ENCODE data around the gene IP6K3. TPM values are rescaled to one million over a fixed set of nuclear protein-coding genes. Genes with fewer than 3 reads are reported as not detected.

Gene IP6K3
- polyA plus RNA-seq, 1 experiment: 0.75 TPM

DNA sequence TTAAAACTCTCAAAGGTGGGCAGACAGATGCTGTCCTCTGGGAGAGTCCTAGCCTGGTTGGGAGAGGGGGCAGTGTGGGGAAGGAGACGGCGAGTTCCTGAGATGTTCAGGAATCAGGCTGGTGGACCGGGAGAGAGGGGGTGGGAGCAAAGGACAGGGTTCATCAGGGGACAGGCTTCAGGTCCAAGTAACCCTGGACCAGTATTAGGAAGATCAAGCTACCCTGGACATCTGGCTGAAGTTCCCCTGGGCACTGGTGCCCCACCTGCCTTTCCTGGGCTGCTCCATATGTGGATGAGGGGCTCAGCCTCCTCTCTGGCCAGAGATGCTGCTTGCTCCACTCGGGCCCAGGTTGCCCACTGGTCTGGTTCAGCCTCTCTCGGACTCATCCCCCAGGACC is 1.1 kb upstream of the IP6K3 start:
- no peak overlapping the region for H3K4me3 ChIP-seq (ENCODE audit: low read depth, low read length)
- DNase-seq (ENCODE audit: low read depth): no peak
- TF ChIP-seq, protein P1, sequence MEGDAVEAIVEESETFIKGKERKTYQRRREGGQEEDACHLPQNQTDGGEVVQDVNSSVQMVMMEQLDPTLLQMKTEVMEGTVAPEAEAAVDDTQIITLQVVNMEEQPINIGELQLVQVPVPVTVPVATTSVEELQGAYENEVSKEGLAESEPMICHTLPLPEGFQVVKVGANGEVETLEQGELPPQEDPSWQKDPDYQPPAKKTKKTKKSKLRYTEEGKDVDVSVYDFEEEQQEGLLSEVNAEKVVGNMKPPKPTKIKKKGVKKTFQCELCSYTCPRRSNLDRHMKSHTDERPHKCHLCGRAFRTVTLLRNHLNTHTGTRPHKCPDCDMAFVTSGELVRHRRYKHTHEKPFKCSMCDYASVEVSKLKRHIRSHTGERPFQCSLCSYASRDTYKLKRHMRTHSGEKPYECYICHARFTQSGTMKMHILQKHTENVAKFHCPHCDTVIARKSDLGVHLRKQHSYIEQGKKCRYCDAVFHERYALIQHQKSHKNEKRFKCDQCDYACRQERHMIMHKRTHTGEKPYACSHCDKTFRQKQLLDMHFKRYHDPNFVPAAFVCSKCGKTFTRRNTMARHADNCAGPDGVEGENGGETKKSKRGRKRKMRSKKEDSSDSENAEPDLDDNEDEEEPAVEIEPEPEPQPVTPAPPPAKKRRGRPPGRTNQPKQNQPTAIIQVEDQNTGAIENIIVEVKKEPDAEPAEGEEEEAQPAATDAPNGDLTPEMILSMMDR (IDR thresholded peaks at IDR 0.05; ENCODE audit: insufficient read depth, low read depth, low read length): no peak
- H3K36me3 ChIP-seq (ENCODE audit: control insufficient read depth, insufficient read depth, low read length): no peaks in the 10 kb centered on the region
- H3K27me3 ChIP-seq (ENCODE audit: control insufficient read depth, insufficient read depth, low read length): no peaks in the 10 kb centered on the region
- ChIA-PET CTCF (interaction anchor here (5.0 to 24.3 kb wide), 3 partner anchors 17 to 280 kb away, joined by 29 to 567 read pairs (median 78); partner anchors contain the start of gene UQCC2), POLR2A (no interaction called here)

DNA sequence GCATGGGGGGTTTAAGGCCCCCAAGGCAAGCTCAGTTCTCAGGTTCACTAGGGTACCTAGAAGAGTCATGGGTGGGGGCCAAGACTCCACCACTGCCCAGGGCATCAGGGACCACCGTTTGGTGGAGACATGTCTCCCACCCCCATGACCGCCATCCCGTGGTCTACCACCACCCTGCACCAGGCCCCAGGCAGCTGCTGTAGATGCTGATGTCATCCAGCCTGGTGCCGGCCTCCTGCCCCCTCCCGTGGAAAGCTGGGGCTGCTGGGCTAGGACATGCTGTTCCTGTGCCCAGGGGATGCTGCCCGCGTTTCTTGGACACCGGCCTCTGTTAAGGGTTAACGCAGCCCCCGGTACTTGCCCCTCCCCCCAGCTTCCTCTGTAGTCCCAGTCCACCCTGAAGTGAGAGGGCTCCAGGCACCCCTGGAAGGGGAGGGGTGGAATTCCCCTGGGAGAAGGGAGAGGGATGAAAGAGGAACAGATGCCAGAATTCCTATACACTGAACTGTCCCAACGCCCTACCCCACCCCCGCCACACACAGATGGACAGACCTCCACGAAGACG is 587 bp downstream of the IP6K3 start:
- TF ChIP-seq, protein P1 (IDR thresholded peaks at IDR 0.05; ENCODE audit: insufficient read depth, low read depth, low read length): peak; percentile 37; the same call in 1 of the 2 replicates
- H3K36me3 ChIP-seq (ENCODE audit: control insufficient read depth, insufficient read depth, low read length): no peaks in the 10 kb centered on the region
- H3K4me3 ChIP-seq (ENCODE audit: low read depth, low read length): no peak overlapping the region
- ChIA-PET CTCF (interaction anchor here (0.6 to 24.3 kb wide), 12 partner anchors 18 to 409 kb away, joined by 3 to 567 read pairs (median 6); partner anchors contain the start of gene UQCC2), POLR2A (no interaction called here)
- no peaks in the 10 kb centered on the region for H3K27me3 ChIP-seq (ENCODE audit: control insufficient read depth, insufficient read depth, low read length)
- no peak for DNase-seq (ENCODE audit: low read depth)

DNA sequence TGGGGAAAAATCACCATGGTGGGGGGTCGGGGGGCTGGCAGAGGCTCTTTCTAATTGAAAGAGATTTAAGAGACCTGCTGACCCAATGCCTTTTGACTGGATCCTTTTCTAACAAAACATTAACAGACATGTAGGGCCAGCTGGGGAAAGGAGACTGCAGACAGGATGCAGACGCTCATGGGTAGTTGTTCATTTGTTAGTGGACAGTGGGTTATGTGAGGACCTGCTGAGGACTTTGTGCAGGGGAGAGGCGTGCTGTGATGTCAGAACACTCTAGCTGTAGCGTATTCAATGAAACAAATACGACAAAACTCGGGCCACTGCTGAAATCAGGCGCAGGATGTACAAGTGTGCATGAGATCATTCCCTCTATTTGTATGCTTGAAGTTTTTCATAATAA is 1.2 kb downstream of the IP6K3 start:
- POLR2A ChIA-PET: no interaction called here
- Histone ChIP-seq H3K36me3 (ENCODE audit: control insufficient read depth, insufficient read depth, low read length) (no peaks in the 10 kb centered on the region), H3K4me3 (ENCODE audit: low read depth, low read length) (no peak overlapping the region), H3K27me3 (ENCODE audit: control insufficient read depth, insufficient read depth, low read length) (no peaks in the 10 kb centered on the region)
- DNase-seq (ENCODE audit: low read depth): no peak
- TF ChIP-seq, protein P1 (IDR thresholded peaks at IDR 0.05; ENCODE audit: insufficient read depth, low read depth, low read length): no peak
- CTCF ChIA-PET: interaction anchor here (1.0 to 24.3 kb wide), 16 partner anchors 8 to 410 kb away, joined by 3 to 567 read pairs (median 6); partner anchors contain the start of gene UQCC2

DNA sequence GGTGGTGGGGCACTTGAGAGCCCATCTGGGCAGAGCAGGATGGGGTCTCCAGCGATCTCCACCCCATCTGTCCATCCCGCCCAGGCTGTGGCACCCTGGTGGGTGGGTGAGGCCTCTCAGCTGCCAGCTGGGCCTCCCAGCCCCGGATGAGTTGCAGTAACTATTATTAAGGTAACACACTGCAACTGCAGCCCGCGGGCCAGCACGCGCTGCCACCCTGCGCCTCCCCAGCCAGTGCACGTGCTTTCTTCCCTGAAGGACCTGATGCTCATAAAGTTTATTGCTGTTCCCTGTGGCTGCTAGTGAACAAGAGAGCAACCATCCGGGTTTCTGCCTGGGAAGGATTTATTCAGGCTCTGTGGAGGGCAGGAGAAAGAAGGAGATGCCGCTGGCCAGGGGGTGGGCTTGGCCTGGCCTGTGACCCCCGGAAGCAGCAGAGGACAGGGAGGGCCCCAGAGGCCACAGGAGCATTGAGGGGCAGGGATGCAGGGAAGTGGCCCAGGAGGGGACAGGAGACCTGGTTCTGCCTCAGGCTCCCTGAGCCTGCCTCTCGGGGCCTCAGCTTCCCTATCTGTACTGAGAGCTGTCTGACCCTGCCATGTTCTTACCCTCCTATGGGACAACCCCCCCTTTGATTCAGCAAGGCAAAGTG is 1.7 kb downstream of the IP6K3 start:
- DNase-seq (ENCODE audit: low read depth): no peak
- no peaks in the 10 kb centered on the region for H3K36me3 ChIP-seq (ENCODE audit: control insufficient read depth, insufficient read depth, low read length)
- no peaks in the 10 kb centered on the region for H3K27me3 ChIP-seq (ENCODE audit: control insufficient read depth, insufficient read depth, low read length)
- POLR2A ChIA-PET: no interaction called here
- no peak overlapping the region for H3K4me3 ChIP-seq (ENCODE audit: low read depth, low read length)
- TF ChIP-seq, protein P1 (IDR thresholded peaks at IDR 0.05; ENCODE audit: insufficient read depth, low read depth, low read length): no peak
- CTCF ChIA-PET: interaction anchor here (0.5 to 24.3 kb wide), 24 partner anchors 9 to 590 kb away, joined by 3 to 567 read pairs (median 6); partner anchors contain the start of gene UQCC2

DNA sequence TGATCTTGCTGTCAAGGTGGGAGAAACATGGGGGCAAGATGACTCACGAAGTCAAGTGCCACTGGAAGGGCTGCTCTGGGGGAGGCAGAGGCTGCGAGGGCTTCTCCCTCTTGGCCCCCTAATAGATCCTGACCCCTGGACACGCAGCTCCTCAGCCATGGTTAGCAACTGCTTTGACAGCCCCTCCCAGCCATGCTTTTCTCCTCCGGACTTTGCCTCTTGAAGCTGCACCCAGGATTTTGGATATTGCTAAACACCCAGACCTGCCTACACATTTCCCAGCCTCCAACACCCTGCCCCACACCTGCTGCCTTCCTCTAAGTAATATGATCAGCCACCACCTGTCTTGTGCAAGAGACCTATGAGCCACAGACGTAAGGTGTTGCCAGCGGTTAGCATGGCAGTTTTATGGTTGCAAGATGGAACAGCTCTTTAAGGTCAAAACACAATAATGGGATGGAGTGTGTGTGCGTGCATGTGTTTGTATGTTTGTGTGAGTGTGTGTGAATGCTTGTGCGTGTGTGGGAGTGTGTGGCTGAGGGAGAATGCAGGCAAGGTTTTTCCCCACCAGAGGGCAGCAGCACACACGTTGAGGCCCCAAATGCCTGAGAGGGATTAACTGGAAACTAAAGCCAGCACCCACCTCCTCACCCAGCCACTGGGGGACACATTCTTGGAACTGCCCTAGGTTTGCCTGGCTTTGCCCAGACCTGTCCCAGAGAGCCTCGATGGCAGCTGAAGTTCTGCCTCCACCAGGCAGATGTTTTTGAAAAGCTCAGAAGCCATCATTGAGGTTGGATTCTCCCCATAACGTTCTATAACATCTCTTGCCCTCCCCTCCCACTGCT is 2.5 kb downstream of the IP6K3 start:
- no peaks in the 10 kb centered on the region for H3K36me3 ChIP-seq (ENCODE audit: control insufficient read depth, insufficient read depth, low read length)
- CTCF ChIA-PET: interaction anchor here (0.5 to 24.3 kb wide), 29 partner anchors 8 to 590 kb away, joined by 3 to 567 read pairs (median 5); partner anchors contain the start of gene UQCC2
- no peaks in the 10 kb centered on the region for H3K27me3 ChIP-seq (ENCODE audit: control insufficient read depth, insufficient read depth, low read length)
- POLR2A ChIA-PET: no interaction called here
- no peak for DNase-seq (ENCODE audit: low read depth)
- no peak overlapping the region for H3K4me3 ChIP-seq (ENCODE audit: low read depth, low read length)
- TF ChIP-seq, protein P1 (IDR thresholded peaks at IDR 0.05; ENCODE audit: insufficient read depth, low read depth, low read length): peak; percentile 93

Data from BJ (cell line).